Mesothelial cell of epicardium (in vitro differentiated cells): ENCODE data around the gene NRCAM. TPM values are rescaled to one million over a fixed set of nuclear protein-coding genes. Genes with fewer than 3 reads are reported as not detected.

Source experiments
- DNase-seq, 2 experiments: peaks; one replicate each; pipeline ENCODE4 v3.0.0; 2021; ENCODE audit warnings: low spot score in 2 of 2; ENCODE audit not compliant: unreplicated experiment in 2 of 2
- H3K27ac Mint-ChIP-seq: 2 replicates; pipeline ENCODE4 v1.8.0; 2021; ENCODE audit warnings: mixed read lengths
- H3K27me3 Mint-ChIP-seq: 2 replicates; pipeline ENCODE4 v1.8.0; 2021; ENCODE audit warnings: low read depth, mixed read lengths
- H3K36me3 Mint-ChIP-seq: 2 replicates; pipeline ENCODE4 v1.8.0; 2021; ENCODE audit warnings: mixed read lengths
- H3K4me1 Mint-ChIP-seq: 2 replicates; pipeline ENCODE4 v1.8.0; 2021; ENCODE audit warnings: mixed read lengths
- H3K4me3 Mint-ChIP-seq: 2 replicates; pipeline ENCODE4 v1.8.0; 2021; ENCODE audit warnings: mild to moderate bottlenecking, moderate library complexity, mixed read lengths
- H3K9me3 Mint-ChIP-seq: 2 replicates; pipeline ENCODE4 v1.8.0; 2021; ENCODE audit warnings: mixed read lengths
- total RNA-seq: library from RNA; stranded (reverse); gene quantifications from 3 replicates; pipeline ENCODE4 v1.2.1, GENCODE V29; 2021
- TF ChIP-seq, protein P1 (sequence below): fragments of 200-600 bp; sonication (generic); IDR thresholded peaks from one replicate; pipeline ENCODE4 v1.5.0; 2021; ENCODE audit warnings: antibody characterized with exemption; ENCODE audit not compliant: unreplicated experiment

The NRCAM gene
- total RNA-seq, 1 donor from 2014 or later: 5.7 TPM

- H3K9me3 Mint-ChIP-seq: no peaks in the 10 kb centered on the region
- H3K36me3 Mint-ChIP-seq: no peaks in the 10 kb centered on the region
- peaks cover 10% of the 10 kb centered on the region for H3K4me1 Mint-ChIP-seq
- no peaks in the 10 kb centered on the region for H3K27me3 Mint-ChIP-seq
- H3K27ac Mint-ChIP-seq: no peak overlapping the region
- no peak for DNase-seq
- TF ChIP-seq, protein P1, sequence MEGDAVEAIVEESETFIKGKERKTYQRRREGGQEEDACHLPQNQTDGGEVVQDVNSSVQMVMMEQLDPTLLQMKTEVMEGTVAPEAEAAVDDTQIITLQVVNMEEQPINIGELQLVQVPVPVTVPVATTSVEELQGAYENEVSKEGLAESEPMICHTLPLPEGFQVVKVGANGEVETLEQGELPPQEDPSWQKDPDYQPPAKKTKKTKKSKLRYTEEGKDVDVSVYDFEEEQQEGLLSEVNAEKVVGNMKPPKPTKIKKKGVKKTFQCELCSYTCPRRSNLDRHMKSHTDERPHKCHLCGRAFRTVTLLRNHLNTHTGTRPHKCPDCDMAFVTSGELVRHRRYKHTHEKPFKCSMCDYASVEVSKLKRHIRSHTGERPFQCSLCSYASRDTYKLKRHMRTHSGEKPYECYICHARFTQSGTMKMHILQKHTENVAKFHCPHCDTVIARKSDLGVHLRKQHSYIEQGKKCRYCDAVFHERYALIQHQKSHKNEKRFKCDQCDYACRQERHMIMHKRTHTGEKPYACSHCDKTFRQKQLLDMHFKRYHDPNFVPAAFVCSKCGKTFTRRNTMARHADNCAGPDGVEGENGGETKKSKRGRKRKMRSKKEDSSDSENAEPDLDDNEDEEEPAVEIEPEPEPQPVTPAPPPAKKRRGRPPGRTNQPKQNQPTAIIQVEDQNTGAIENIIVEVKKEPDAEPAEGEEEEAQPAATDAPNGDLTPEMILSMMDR: no peak
- H3K4me3 Mint-ChIP-seq: no peak overlapping the region
Measured at GRCh38 chr7:108326938-108327337, 129.3 kb downstream of the NRCAM start.

GRCh38 chr7:108324053-108325038, 131.9 kb downstream of the NRCAM start:
- no peak overlapping the region for H3K4me3 Mint-ChIP-seq
- peaks cover 3% of the 10 kb centered on the region for H3K4me1 Mint-ChIP-seq
- DNase-seq: no peak
- H3K36me3 Mint-ChIP-seq: no peaks in the 10 kb centered on the region
- H3K9me3 Mint-ChIP-seq: no peaks in the 10 kb centered on the region
- TF ChIP-seq, protein P1: no peak
- no peak overlapping the region for H3K27ac Mint-ChIP-seq
- H3K27me3 Mint-ChIP-seq: no peaks in the 10 kb centered on the region

GRCh38 chr7:108322925-108323832, 133.1 kb downstream of the NRCAM start:
- H3K27me3 Mint-ChIP-seq: no peaks in the 10 kb centered on the region
- H3K4me3 Mint-ChIP-seq: no peak overlapping the region
- TF ChIP-seq, protein P1: no peak
- no peak overlapping the region for H3K27ac Mint-ChIP-seq
- H3K36me3 Mint-ChIP-seq: no peaks in the 10 kb centered on the region
- no peak for DNase-seq
- peaks cover 3% of the 10 kb centered on the region for H3K4me1 Mint-ChIP-seq
- no peaks in the 10 kb centered on the region for H3K9me3 Mint-ChIP-seq

DNA sequence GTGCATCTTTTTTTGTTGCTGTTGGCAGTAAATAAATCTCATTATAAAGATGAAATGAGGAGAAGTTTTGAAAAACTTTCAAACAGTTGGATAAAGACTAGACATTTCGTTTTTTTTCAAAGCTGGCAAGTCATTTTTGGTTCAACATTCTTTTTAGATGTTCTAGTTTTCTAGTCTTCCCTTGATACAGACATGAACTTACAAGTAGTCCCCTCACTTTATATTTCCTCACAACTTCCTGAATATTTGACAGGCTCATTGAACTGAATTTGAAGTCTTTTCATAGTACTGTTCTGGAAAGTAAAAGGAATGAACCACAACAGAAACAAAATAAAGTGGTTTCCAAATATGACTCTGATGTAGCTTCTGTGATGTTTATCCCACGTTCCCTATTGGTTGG, 134.2 kb downstream of the NRCAM start:
- no peak overlapping the region for H3K27ac Mint-ChIP-seq
- H3K4me1 Mint-ChIP-seq: peaks cover 3% of the 10 kb centered on the region
- no peak for DNase-seq
- H3K9me3 Mint-ChIP-seq: no peaks in the 10 kb centered on the region
- no peak overlapping the region for H3K4me3 Mint-ChIP-seq
- H3K27me3 Mint-ChIP-seq: no peaks in the 10 kb centered on the region
- TF ChIP-seq, protein P1: no peak
- no peaks in the 10 kb centered on the region for H3K36me3 Mint-ChIP-seq

DNA sequence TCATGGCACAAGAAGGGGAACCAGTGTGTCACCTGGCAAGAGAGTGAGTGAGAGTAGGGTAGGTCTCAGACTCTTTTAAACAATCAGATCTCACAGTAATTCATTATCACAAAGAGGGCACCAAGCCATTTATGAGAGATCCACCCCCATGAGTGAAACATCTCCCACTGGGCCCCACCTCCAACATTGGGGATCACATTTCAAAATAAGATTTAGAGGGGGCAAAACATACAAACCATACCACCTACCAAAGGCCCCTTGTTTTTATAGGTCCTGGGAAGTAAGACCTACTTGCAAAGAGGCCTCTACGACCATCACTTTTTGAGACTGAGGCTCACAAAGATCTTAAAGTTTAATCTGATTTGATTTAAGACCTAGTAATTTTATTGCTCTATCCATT, 134.9 kb downstream of the NRCAM start:
- H3K4me1 Mint-ChIP-seq: no peaks in the 10 kb centered on the region
- H3K4me3 Mint-ChIP-seq: no peak overlapping the region
- no peak overlapping the region for H3K27ac Mint-ChIP-seq
- TF ChIP-seq, protein P1: no peak
- no peak for DNase-seq
- H3K27me3 Mint-ChIP-seq: no peaks in the 10 kb centered on the region
- no peaks in the 10 kb centered on the region for H3K9me3 Mint-ChIP-seq
- no peaks in the 10 kb centered on the region for H3K36me3 Mint-ChIP-seq
